Thyroid gland (tissue), 4 donors: ENCODE results near the gene FGD1. TPM values are rescaled to one million over a fixed set of nuclear protein-coding genes. Genes with fewer than 3 reads are reported as not detected.

ENCODE experiments used
- DNase-seq, 2 donors: peaks; one replicate each; pipeline ENCODE4 v3.0.0-alpha.2; 2019
- H3K27ac ChIP-seq, 3 donors: fragments of 200-600 bp; sonication (generic); 1 replicate in 2 of 3; 2 replicates in 1 of 3; pipeline ENCODE4 v1.5.1; 2016 to 2019; ENCODE audit warnings: mild to moderate bottlenecking in 1 of 3, moderate library complexity in 1 of 3
- H3K27me3 ChIP-seq: fragments of 200-600 bp; sonication (generic); one replicate; pipeline ENCODE4 v1.5.1; 2019
- H3K36me3 ChIP-seq, 2 donors: fragments of 200-600 bp; sonication (generic); one replicate each; pipeline ENCODE4 v1.5.1; 2016 to 2019
- H3K4me1 ChIP-seq, 2 donors: fragments of 200-600 bp; sonication (generic); one replicate each; pipeline ENCODE4 v1.5.1; 2017 to 2019
- H3K4me3 ChIP-seq, 3 donors: fragments of 200-600 bp; sonication (generic); replicated peaks in 1 of 3; 1 replicate in 2 of 3; 2 replicates in 1 of 3; pipeline ENCODE4 v1.5.1; 2016; ENCODE audit warnings: mild to moderate bottlenecking in 1 of 3
- H3K9me3 ChIP-seq: fragments of 200-600 bp; sonication (generic); one replicate; pipeline ENCODE4 v1.5.1; 2017
- POLR2A ChIP-seq, 2 donors: fragments of 450-650 bp; IDR thresholded peaks; one replicate each; pipeline ENCODE4 v1.6.1; 2017; ENCODE audit warnings: antibody characterized with exemption in 2 of 2, mild to moderate bottlenecking in 2 of 2, moderate library complexity in 1 of 2
- WGBS, 2 donors: methylation state at CpG; one replicate each; pipeline ENCODE4 v1.1.5; 2017; 5-methylcytosine and 5-hydroxymethylcytosine counted together
- intact Hi-C: fragments of 100-400 bp; cut with DNase I; formaldehyde crosslinking; loops from one replicate; pipeline ENCODE4 v1.15.1; 2023
- total RNA-seq, 4 donors: library from RNA; depleted of rRNA; stranded (reverse); fragments of >200 nt; gene quantifications; one replicate each; pipeline ENCODE4 v1.2.3, GENCODE V29; 2016
- TF ChIP-seq, protein P1 (sequence below), 6 experiments: fragments of 200-600 bp in 3 of 6; fragments of 450-650 bp in 3 of 6; sonication (generic) in 3 of 6; IDR thresholded peaks; one replicate each; pipeline ENCODE4 v1.5.1; 2016 to 2019; ENCODE audit warnings: antibody characterized with exemption in 6 of 6, mild to moderate bottlenecking in 2 of 6, inconsistent platforms in 1 of 6, moderate library complexity in 1 of 6

FGD1 gene
- total RNA-seq, 4 donors from 2014 or later = 3.0 to 7.1 (median 4.2) TPM

- no peaks in the 10 kb centered on the region for H3K36me3 ChIP-seq
- H3K9me3 ChIP-seq = no peaks in the 10 kb centered on the region
- intact Hi-C loops = no loop called here
- no peaks in the 10 kb centered on the region for H3K4me1 ChIP-seq
- H3K27ac ChIP-seq = no peak overlapping the region
- DNase-seq = no peak
- H3K4me3 ChIP-seq = no peak overlapping the region
- H3K27me3 ChIP-seq = no peaks in the 10 kb centered on the region
- TF ChIP-seq POLR2A (IDR thresholded peaks at IDR 0.05) = no peak
- 72 to 87% methylated on average over 6 of the region's 6 CpGs for WGBS, 2 donors
Measured at GRCh38 chrX:54444752-54445151, 51.3 kb downstream of the FGD1 start.

GRCh38 chrX:54442790-54443189, 53.2 kb downstream of the FGD1 start:
- no peak for DNase-seq
- no peaks in the 10 kb centered on the region for H3K36me3 ChIP-seq
- H3K4me1 ChIP-seq = no peaks in the 10 kb centered on the region
- H3K27ac ChIP-seq = no peak overlapping the region
- no peaks in the 10 kb centered on the region for H3K27me3 ChIP-seq
- H3K9me3 ChIP-seq = no peaks in the 10 kb centered on the region
- intact Hi-C loops = no loop called here
- no peak overlapping the region for H3K4me3 ChIP-seq
- TF ChIP-seq, protein P1, sequence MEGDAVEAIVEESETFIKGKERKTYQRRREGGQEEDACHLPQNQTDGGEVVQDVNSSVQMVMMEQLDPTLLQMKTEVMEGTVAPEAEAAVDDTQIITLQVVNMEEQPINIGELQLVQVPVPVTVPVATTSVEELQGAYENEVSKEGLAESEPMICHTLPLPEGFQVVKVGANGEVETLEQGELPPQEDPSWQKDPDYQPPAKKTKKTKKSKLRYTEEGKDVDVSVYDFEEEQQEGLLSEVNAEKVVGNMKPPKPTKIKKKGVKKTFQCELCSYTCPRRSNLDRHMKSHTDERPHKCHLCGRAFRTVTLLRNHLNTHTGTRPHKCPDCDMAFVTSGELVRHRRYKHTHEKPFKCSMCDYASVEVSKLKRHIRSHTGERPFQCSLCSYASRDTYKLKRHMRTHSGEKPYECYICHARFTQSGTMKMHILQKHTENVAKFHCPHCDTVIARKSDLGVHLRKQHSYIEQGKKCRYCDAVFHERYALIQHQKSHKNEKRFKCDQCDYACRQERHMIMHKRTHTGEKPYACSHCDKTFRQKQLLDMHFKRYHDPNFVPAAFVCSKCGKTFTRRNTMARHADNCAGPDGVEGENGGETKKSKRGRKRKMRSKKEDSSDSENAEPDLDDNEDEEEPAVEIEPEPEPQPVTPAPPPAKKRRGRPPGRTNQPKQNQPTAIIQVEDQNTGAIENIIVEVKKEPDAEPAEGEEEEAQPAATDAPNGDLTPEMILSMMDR (IDR thresholded peaks at IDR 0.05) = no peak
- no peak for TF ChIP-seq POLR2A (IDR thresholded peaks at IDR 0.05)

DNA sequence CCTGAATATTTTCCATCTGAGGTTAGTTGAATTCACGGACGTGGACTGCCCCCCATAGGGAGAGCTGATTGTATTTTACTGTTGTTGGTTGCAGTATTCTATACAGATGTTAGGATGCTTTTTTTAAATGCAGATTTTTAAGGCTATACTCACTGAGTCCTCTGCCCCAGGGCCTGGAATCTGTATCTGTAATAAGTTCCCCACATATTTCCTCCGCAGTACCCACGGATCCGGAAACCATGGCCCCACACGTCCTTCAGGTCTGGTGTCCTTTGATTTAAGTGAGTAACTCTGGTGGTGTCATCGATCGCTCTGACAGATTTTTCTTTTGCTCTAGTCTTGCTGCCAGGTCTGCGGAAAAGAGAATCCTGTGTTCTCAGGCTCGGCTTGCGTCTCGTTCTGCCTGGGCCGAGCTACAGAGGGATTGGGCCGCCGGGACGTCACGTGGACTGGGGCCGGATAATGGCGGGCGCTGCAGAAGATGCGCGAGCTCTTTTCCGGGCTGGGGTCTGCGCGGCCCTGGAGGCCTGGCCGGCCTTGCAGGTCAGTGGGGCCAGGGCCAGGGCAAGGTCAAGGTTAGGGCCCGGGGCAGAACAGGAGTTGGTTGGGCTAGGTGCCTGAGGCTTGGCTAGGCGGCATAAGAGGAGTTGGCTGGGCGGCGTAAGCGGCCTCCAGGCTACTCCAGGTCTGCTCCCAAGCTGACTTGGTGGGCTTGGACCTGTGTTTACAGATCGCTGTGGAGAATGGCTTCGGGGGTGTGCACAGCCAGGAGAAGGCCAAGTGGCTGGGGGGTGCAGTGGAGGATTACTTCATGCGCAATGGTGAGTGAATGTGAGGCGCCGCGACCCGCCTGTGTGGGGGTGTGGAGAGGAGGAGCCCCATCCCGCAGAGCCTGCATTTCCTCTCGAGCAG, 55.8 kb downstream of the FGD1 start, which contains the start of gene TSR2:
Gene TSR2, plus strand, starts transcription at position 445 of the 912 bp plus-strand sequence. Its CDS starts 18 bp downstream, at position 463.
- intact Hi-C loops = no loop called here
- DNase-seq = peak; percentile 76 to 78
- no peaks in the 10 kb centered on the region for H3K4me1 ChIP-seq
- no peaks in the 10 kb centered on the region for H3K27me3 ChIP-seq
- H3K9me3 ChIP-seq = no peaks in the 10 kb centered on the region
- 1 to 2% methylated on average over 17 to 20 of the region's 40 CpGs for WGBS, 2 donors
- TF ChIP-seq, protein P1 (IDR thresholded peaks at IDR 0.05) = no peak
- TF ChIP-seq POLR2A (IDR thresholded peaks at IDR 0.05) = peak in 1 of 2 donors; percentile 59
- peak within 1 kb of the TSS in 2 of 3 donors; percentile 28 to 52 for H3K27ac ChIP-seq
- H3K4me3 ChIP-seq = peak within 1 kb of the TSS; percentile 41 to 73 (median 69)
- H3K36me3 ChIP-seq = no peaks in the 10 kb centered on the region

- no peak for DNase-seq
- Histone ChIP-seq H3K4me1 (no peaks in the 10 kb centered on the region), H3K4me3 (no peak overlapping the region), H3K36me3 (no peaks in the 10 kb centered on the region), H3K9me3 (no peaks in the 10 kb centered on the region), H3K27me3 (no peaks in the 10 kb centered on the region), H3K27ac (no peak overlapping the region)
- no peak for TF ChIP-seq POLR2A (IDR thresholded peaks at IDR 0.05)
- TF ChIP-seq, protein P1 (IDR thresholded peaks at IDR 0.05) = no peak
- intact Hi-C loops = no loop called here
- 85 to 94% methylated on average over 2 of the region's 2 CpGs for WGBS, 2 donors
Measured at GRCh38 chrX:54435121-54435520, 60.9 kb downstream of the FGD1 start.

DNA sequence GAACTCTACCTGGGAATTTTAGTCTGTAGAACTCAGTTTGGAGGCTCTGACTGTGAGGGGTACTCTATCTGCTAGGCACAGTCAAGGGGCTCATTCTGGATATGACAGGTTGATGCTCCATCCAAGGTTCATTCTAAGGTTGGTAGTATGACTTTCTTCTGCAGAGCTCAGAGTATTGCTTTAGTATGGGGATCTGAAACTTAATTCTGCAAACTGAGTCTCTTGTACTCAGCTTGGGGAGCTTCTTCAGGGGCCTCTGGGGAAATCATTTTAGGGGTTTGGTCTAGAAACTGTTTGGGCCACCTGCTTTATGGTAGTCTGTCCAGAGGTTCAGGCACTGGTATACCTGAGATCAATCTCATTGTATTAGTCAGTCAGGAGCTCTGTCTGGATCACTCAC, 65.5 kb downstream of the FGD1 start:
- no peaks in the 10 kb centered on the region for H3K4me1 ChIP-seq
- H3K27ac ChIP-seq = no peak overlapping the region
- no peak for DNase-seq
- H3K36me3 ChIP-seq = no peaks in the 10 kb centered on the region
- no peaks in the 10 kb centered on the region for H3K9me3 ChIP-seq
- TF ChIP-seq POLR2A (IDR thresholded peaks at IDR 0.05) = no peak
- TF ChIP-seq, protein P1 (IDR thresholded peaks at IDR 0.05) = no peak
- intact Hi-C loops = no loop called here
- H3K4me3 ChIP-seq = no peak overlapping the region
- H3K27me3 ChIP-seq = no peaks in the 10 kb centered on the region
